Nephron (organoid): ENCODE measurements around the gene POU5F2.

Experiments used
- H3K27ac Mint-ChIP-seq, 3 experiments: 2 replicates each; pipeline ENCODE4 v1.8.0; 2020; ENCODE audit warnings: mixed read lengths in 3 of 3, mild to moderate bottlenecking in 2 of 3, moderate library complexity in 1 of 3
- H3K27me3 Mint-ChIP-seq: 2 replicates; pipeline ENCODE4 v1.8.0; 2021; ENCODE audit warnings: low read depth, mild to moderate bottlenecking, moderate library complexity, mixed read lengths
- H3K36me3 Mint-ChIP-seq: 2 replicates; pipeline ENCODE4 v1.8.0; 2020; ENCODE audit warnings: low read depth, mixed read lengths
- H3K4me1 Mint-ChIP-seq: 2 replicates; pipeline ENCODE4 v1.8.0; 2020; ENCODE audit warnings: mixed read lengths
- H3K4me3 Mint-ChIP-seq, 3 experiments: 2 replicates each; pipeline ENCODE4 v1.8.0; 2020; ENCODE audit warnings: mild to moderate bottlenecking in 3 of 3, mixed read lengths in 3 of 3, moderate library complexity in 2 of 3
- H3K9me3 Mint-ChIP-seq: 2 replicates; pipeline ENCODE4 v1.8.0; 2020; ENCODE audit warnings: mixed read lengths
- CTCF ChIP-seq, 3 experiments: fragments of 200-600 bp; sonication (generic); IDR thresholded peaks; one replicate each; pipeline ENCODE4 v1.5.0; 2021; ENCODE audit warnings: antibody characterized with exemption in 3 of 3; ENCODE audit not compliant: unreplicated experiment in 3 of 3

The POU5F2 gene

GRCh38 chr5:93736284-93736683, 5.1 kb downstream of the POU5F2 start:
- Mint-ChIP-seq H3K4me1 (peaks cover 3% of the 10 kb centered on the region), H3K4me3 (no peak overlapping the region), H3K9me3 (no peaks in the 10 kb centered on the region), H3K27ac (no peak overlapping the region), H3K27me3 (no peaks in the 10 kb centered on the region), H3K36me3 (peaks cover 17% of the 10 kb centered on the region)
- TF ChIP-seq CTCF (IDR thresholded peaks at IDR 0.05; ENCODE audit: unreplicated experiment in 3 of 3), result no peak

- Mint-ChIP-seq H3K27ac (peak overlapping the region in 2 of 3 experiments; percentile 77 to 85), H3K27me3 (no peaks in the 10 kb centered on the region), H3K4me3 (no peak overlapping the region), H3K4me1 (peaks cover 3% of the 10 kb centered on the region), H3K36me3 (peaks cover 12% of the 10 kb centered on the region), H3K9me3 (no peaks in the 10 kb centered on the region)
- TF ChIP-seq CTCF (IDR thresholded peaks at IDR 0.05; ENCODE audit: unreplicated experiment in 3 of 3), result no peak
Observed at GRCh38 chr5:93735378-93735777, 6.0 kb downstream of the POU5F2 start.

DNA sequence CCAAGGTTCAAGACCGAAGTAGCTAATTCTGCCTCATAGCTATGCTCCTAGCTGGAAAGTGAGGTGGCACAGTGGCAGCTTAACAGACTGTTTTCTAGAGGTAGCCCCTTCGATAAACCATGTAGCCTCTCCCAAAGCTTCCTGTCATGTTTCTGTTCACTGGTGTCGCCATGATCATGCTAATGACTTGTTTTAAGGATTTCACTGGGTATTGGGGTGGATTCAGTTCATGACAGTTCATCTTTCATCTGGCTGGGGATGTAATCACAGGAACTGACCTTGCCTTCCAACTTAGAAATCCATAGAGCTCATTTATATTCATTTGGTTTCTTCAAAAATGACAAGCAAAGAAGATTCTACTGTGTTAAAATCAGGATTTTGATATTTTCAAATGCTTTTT, 9.4 kb downstream of the POU5F2 start:
- Mint-ChIP-seq H3K27ac (peak overlapping the region in 1 of 3 experiments; percentile 4), H3K9me3 (no peaks in the 10 kb centered on the region), H3K4me1 (peaks cover 9% of the 10 kb centered on the region), H3K4me3 (no peak overlapping the region), H3K27me3 (no peaks in the 10 kb centered on the region), H3K36me3 (peaks cover 4% of the 10 kb centered on the region)
- TF ChIP-seq CTCF (IDR thresholded peaks at IDR 0.05; ENCODE audit: unreplicated experiment in 3 of 3), result no peak

- Mint-ChIP-seq H3K27ac (no peak overlapping the region), H3K36me3 (no peaks in the 10 kb centered on the region), H3K4me1 (peaks cover 13% of the 10 kb centered on the region), H3K4me3 (no peak overlapping the region), H3K9me3 (no peaks in the 10 kb centered on the region), H3K27me3 (no peaks in the 10 kb centered on the region)
- TF ChIP-seq CTCF (IDR thresholded peaks at IDR 0.05; ENCODE audit: unreplicated experiment in 3 of 3), result no peak
Observed at GRCh38 chr5:93726595-93726994, 14.8 kb downstream of the POU5F2 start.

- Mint-ChIP-seq H3K4me1 (peaks cover 21% of the 10 kb centered on the region), H3K9me3 (no peaks in the 10 kb centered on the region), H3K27me3 (no peaks in the 10 kb centered on the region), H3K4me3 (no peak overlapping the region), H3K27ac (no peak overlapping the region), H3K36me3 (no peaks in the 10 kb centered on the region)
- TF ChIP-seq CTCF (IDR thresholded peaks at IDR 0.05; ENCODE audit: unreplicated experiment in 3 of 3), result no peak
Observed at GRCh38 chr5:93724791-93725190, 16.6 kb downstream of the POU5F2 start.

- H3K36me3 Mint-ChIP-seq, result peaks cover 3% of the 10 kb centered on the region
- H3K4me3 Mint-ChIP-seq, result no peak overlapping the region
- H3K27ac Mint-ChIP-seq, result peak overlapping the region in 1 of 3 experiments; percentile 64
- no peaks in the 10 kb centered on the region for H3K9me3 Mint-ChIP-seq
- H3K4me1 Mint-ChIP-seq, result peaks cover 29% of the 10 kb centered on the region
- no peak for TF ChIP-seq CTCF (IDR thresholded peaks at IDR 0.05; ENCODE audit: unreplicated experiment in 3 of 3)
- H3K27me3 Mint-ChIP-seq, result no peaks in the 10 kb centered on the region
Observed at GRCh38 chr5:93723681-93724080, 17.7 kb downstream of the POU5F2 start.
